ENCODE measurements around the gene COG5. TPM values are rescaled to one million over a fixed set of nuclear protein-coding genes. Genes with fewer than 3 reads are reported as not detected.

COG5 gene
- total RNA-seq, 4 donors from 2014 or later = 34.8 to 74.1 (median 41.2) TPM

- ATAC-seq (ENCODE audit: low FRiP score) = no peak
- no peak for DNase-seq (ENCODE audit: low spot score)
- TF ChIP-seq, protein P1, sequence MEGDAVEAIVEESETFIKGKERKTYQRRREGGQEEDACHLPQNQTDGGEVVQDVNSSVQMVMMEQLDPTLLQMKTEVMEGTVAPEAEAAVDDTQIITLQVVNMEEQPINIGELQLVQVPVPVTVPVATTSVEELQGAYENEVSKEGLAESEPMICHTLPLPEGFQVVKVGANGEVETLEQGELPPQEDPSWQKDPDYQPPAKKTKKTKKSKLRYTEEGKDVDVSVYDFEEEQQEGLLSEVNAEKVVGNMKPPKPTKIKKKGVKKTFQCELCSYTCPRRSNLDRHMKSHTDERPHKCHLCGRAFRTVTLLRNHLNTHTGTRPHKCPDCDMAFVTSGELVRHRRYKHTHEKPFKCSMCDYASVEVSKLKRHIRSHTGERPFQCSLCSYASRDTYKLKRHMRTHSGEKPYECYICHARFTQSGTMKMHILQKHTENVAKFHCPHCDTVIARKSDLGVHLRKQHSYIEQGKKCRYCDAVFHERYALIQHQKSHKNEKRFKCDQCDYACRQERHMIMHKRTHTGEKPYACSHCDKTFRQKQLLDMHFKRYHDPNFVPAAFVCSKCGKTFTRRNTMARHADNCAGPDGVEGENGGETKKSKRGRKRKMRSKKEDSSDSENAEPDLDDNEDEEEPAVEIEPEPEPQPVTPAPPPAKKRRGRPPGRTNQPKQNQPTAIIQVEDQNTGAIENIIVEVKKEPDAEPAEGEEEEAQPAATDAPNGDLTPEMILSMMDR (IDR thresholded peaks at IDR 0.05) = no peak
Observed at GRCh38 chr7:107276220-107276827, 287.4 kb downstream of the COG5 start.

DNA sequence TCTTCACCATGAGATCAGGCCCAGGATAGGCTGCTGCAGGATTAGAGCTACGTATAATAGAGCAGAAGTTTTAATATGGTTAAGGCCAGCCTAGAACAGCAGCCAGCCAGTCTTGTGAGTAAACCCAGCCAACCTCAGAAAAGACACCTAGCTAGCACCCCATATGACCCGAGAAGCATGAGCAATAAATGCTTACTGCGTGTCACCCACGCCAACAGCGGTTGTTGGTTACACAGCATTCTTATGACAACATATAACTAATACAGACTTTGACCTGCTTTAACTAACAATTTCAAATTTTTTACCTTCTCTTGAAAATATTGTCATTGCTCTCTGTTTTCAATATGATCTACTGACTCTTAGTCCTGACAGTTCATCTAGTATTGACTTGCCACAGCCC is 289.2 kb downstream of the COG5 start:
- ATAC-seq (ENCODE audit: low FRiP score) (no peak), DNase-seq (ENCODE audit: low spot score) (no peak)
- TF ChIP-seq, protein P1 (IDR thresholded peaks at IDR 0.05) = no peak

DNA sequence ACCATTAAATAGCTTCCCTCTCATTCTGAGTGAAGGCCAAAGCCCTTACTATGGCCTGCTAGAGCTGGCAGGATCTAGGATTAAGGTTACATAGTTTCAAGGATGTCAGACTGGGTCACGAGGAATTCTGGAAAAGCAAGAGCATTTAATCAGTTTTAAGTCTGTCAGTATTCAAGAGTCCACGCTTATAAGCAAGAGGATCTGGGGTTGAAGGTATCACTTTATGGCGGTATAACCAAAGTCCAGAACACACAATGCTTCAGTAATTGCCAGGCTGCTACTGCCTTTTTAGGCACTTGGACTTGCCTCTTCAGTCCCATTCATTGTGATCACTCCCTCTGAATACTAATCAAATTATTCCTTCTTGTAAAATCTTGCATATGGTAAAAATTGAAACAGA is 293.9 kb downstream of the COG5 start:
- DNase-seq (ENCODE audit: low spot score) = no peak
- TF ChIP-seq, protein P1 (IDR thresholded peaks at IDR 0.05) = no peak
- no peak for ATAC-seq (ENCODE audit: low FRiP score)

GRCh38 chr7:107268594-107268993 is 295.1 kb downstream of the COG5 start:
- ATAC-seq (ENCODE audit: low FRiP score) (no peak), DNase-seq (ENCODE audit: low spot score) (no peak)
- TF ChIP-seq, protein P1 (IDR thresholded peaks at IDR 0.05) = no peak

GRCh38 chr7:107267138-107267537 is 296.6 kb downstream of the COG5 start:
- TF ChIP-seq, protein P1 (IDR thresholded peaks at IDR 0.05) = no peak
- ATAC-seq (ENCODE audit: low FRiP score) = no peak

GRCh38 chr7:107264723-107265122 is 299.0 kb downstream of the COG5 start:
- ATAC-seq (ENCODE audit: low FRiP score) (no peak), DNase-seq (ENCODE audit: low spot score) (no peak)
- TF ChIP-seq, protein P1 (IDR thresholded peaks at IDR 0.05) = no peak

More at GRCh38 chr7:107267138-107267537, 296.6 kb downstream of the COG5 start:
- DNase-seq (ENCODE audit: low spot score) = no peak

DNA sequence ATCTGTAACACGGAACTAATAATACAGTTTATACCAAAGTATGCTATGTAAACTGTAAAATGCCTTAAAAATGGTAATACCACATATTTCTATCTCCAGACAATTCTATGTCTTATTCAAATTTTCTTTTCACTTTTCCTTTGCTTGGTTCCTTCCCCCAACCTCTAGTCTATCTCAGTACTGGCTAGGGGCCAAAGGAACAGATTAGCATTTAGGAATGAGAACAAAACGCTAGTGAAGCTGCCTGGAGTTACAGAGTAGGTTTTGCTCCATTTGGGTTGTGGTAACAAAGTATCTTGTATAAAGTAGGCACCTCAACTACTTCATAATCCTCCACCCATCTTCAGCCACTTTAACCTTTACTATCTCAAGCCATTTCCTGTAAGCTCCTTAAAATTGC is 300.9 kb downstream of the COG5 start:
- no peak for ATAC-seq (ENCODE audit: low FRiP score)
- TF ChIP-seq, protein P1 (IDR thresholded peaks at IDR 0.05) = no peak
- DNase-seq (ENCODE audit: low spot score) = no peak
